HG02970 (cell line): ENCODE measurements around the gene SORCS2.

Experiments used
- ATAC-seq: cut with Tn5 transposase; IDR thresholded peaks from one replicate; pipeline ENCODE4 v1.9.1; 2021; ENCODE audit warnings: mild to moderate bottlenecking, moderate library complexity, moderate number of reproducible peaks; ENCODE audit not compliant: unreplicated experiment, low FRiP score

Gene SORCS2

GRCh38 chr4:7647600-7648543 is 455.5 kb downstream of the SORCS2 start:
- ATAC-seq: no peak

- no peak for ATAC-seq
Observed at GRCh38 chr4:7648544-7649395, 456.4 kb downstream of the SORCS2 start.

- ATAC-seq: no peak
Observed at GRCh38 chr4:7649411-7649740, 457.0 kb downstream of the SORCS2 start.

- no peak for ATAC-seq
Observed at GRCh38 chr4:7649741-7650531, 457.6 kb downstream of the SORCS2 start.

- no peak for ATAC-seq
Observed at GRCh38 chr4:7650606-7651385, 458.5 kb downstream of the SORCS2 start.

GRCh38 chr4:7651461-7651921 is 459.2 kb downstream of the SORCS2 start:
- no peak for ATAC-seq

GRCh38 chr4:7652006-7652405 is 459.7 kb downstream of the SORCS2 start:
- no peak for ATAC-seq

GRCh38 chr4:7652451-7652881 is 460.1 kb downstream of the SORCS2 start:
- no peak for ATAC-seq

GRCh38 chr4:7652906-7653305 is 460.6 kb downstream of the SORCS2 start:
- no peak for ATAC-seq

- no peak for ATAC-seq
Observed at GRCh38 chr4:7653510-7654369, 461.4 kb downstream of the SORCS2 start.

GRCh38 chr4:7654550-7655445 is 462.5 kb downstream of the SORCS2 start:
- ATAC-seq: no peak

GRCh38 chr4:7655511-7656243 is 463.3 kb downstream of the SORCS2 start:
- no peak for ATAC-seq

- no peak for ATAC-seq
Observed at GRCh38 chr4:7656244-7656800, 464.0 kb downstream of the SORCS2 start.

GRCh38 chr4:7657545-7658297 is 465.4 kb downstream of the SORCS2 start:
- no peak for ATAC-seq

- no peak for ATAC-seq
Observed at GRCh38 chr4:7658341-7659204, 466.2 kb downstream of the SORCS2 start.
